HUES6 (cell line): Measurements from ENCODE around the gene MRM2.
"Not testable (repeated sequence)": the region's sequence is repeated elsewhere in the genome, so short reads cannot be mapped to it uniquely, and the experiment has no call there.

Experiments
- H3K27ac ChIP-seq: 2 replicates; pipeline ENCODE4 v1.7.0; 2013; ENCODE audit warnings: low read depth, mild to moderate bottlenecking, low read length, inconsistent platforms
- H3K27me3 ChIP-seq: 2 replicates; pipeline ENCODE4 v1.6.1; 2013; ENCODE audit warnings: low read length; ENCODE audit not compliant: control insufficient read depth, insufficient read depth
- H3K36me3 ChIP-seq: 2 replicates; pipeline ENCODE4 v1.6.1; 2013; ENCODE audit warnings: low read length; ENCODE audit not compliant: control insufficient read depth, insufficient read depth
- H3K4me1 ChIP-seq: 2 replicates; pipeline ENCODE4 v1.6.1; 2013; ENCODE audit warnings: low read length; ENCODE audit not compliant: control insufficient read depth, insufficient read depth
- H3K4me3 ChIP-seq: 2 replicates; pipeline ENCODE4 v1.5.1; 2013; ENCODE audit warnings: low read depth, low read length
- H3K9ac ChIP-seq: one replicate; pipeline ENCODE4 v1.6.1; 2013; ENCODE audit warnings: mild to moderate bottlenecking, low read length
- H3K9me3 ChIP-seq: 2 replicates; pipeline ENCODE4 v1.6.1; 2013; ENCODE audit warnings: low read depth, low read length; ENCODE audit not compliant: control insufficient read depth, insufficient read depth

Gene MRM2

GRCh38 chr7:2279896-2280295 lies 37.9 kb upstream of the MRM2 start:
- Histone ChIP-seq H3K27me3 (no peaks in the 10 kb centered on the region), H3K9ac (no peak overlapping the region), H3K4me3 (no peak overlapping the region), H3K4me1 (peaks cover 14% of the 10 kb centered on the region; the same call in 1 of the 2 replicates), H3K9me3 (no peaks in the 10 kb centered on the region), H3K36me3 (peaks cover 9% of the 10 kb centered on the region), H3K27ac (no peak overlapping the region)

DNA sequence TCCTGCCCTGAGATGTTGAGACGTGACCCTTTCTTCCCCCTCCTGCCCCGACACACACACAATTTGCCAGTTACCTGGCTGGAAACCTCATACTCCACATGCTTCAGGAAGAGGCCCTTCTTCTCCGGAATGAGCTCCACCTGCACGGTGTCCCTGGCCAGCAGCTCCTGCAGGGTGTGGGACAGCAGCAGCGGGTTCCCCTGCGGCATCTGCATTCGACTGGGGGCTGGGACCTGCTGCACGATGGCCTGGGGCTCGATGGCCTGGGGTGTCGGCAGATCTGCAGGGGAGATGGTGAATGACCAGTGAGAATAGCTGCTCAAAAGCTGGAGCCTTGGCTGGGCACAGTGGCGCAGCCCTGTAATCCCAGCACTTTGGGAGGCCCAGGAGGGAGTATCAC lies 36.0 kb upstream of the MRM2 start:
- H3K27me3 ChIP-seq = no peaks in the 10 kb centered on the region
- peaks cover 21% of the 10 kb centered on the region for H3K36me3 ChIP-seq
- no peak overlapping the region for H3K4me3 ChIP-seq
- H3K9ac ChIP-seq = no peak overlapping the region
- H3K27ac ChIP-seq = no peak overlapping the region
- H3K9me3 ChIP-seq = no peaks in the 10 kb centered on the region
- H3K4me1 ChIP-seq = peaks cover 9% of the 10 kb centered on the region; the same call in 1 of the 2 replicates

GRCh38 chr7:2276107-2276506 lies 34.1 kb upstream of the MRM2 start:
- H3K27me3 ChIP-seq = no peaks in the 10 kb centered on the region
- H3K9ac ChIP-seq = no peak overlapping the region
- H3K36me3 ChIP-seq = peaks cover 25% of the 10 kb centered on the region
- peaks cover 2% of the 10 kb centered on the region; the same call in 1 of the 2 replicates for H3K4me1 ChIP-seq
- no peak overlapping the region for H3K4me3 ChIP-seq
- H3K9me3 ChIP-seq = no peaks in the 10 kb centered on the region
- H3K27ac ChIP-seq = no peak overlapping the region

DNA sequence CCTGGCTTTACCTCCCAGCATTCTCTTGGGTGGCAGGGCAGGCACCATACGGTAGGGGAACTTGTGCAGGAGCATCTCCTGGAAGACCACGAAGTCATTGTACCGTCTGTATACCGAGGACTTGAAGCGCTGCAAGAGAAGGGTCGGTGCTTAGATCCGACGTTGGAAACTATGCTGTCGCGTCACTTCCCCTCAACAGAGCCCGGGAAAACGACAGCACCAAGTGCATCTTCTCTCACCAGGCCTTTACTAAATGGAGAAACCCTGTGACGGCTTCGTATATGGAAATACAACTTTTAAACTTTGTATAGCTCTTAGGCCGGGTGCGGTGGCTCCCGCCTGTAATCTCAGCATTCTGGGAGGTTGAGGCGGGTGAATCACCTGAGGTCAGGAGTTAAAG lies 33.1 kb upstream of the MRM2 start:
- Histone ChIP-seq H3K4me3 (no peak overlapping the region), H3K36me3 (peaks cover 27% of the 10 kb centered on the region)

GRCh38 chr7:2274666-2275065 lies 32.7 kb upstream of the MRM2 start:
- peaks cover 17% of the 10 kb centered on the region for H3K4me1 ChIP-seq
- H3K4me3 ChIP-seq = no peak overlapping the region
- no peaks in the 10 kb centered on the region for H3K27me3 ChIP-seq
- H3K9me3 ChIP-seq = no peaks in the 10 kb centered on the region
- H3K9ac ChIP-seq = no peak overlapping the region
- H3K36me3 ChIP-seq = peaks cover 27% of the 10 kb centered on the region
- H3K27ac ChIP-seq = no peak overlapping the region

More for the DNA sequence above, 33.1 kb upstream of the MRM2 start:
- Histone ChIP-seq H3K27me3 (no peaks in the 10 kb centered on the region), H3K9ac (no peak overlapping the region), H3K9me3 (no peaks in the 10 kb centered on the region), H3K27ac (no peak overlapping the region), H3K4me1 (peaks cover 13% of the 10 kb centered on the region)

DNA sequence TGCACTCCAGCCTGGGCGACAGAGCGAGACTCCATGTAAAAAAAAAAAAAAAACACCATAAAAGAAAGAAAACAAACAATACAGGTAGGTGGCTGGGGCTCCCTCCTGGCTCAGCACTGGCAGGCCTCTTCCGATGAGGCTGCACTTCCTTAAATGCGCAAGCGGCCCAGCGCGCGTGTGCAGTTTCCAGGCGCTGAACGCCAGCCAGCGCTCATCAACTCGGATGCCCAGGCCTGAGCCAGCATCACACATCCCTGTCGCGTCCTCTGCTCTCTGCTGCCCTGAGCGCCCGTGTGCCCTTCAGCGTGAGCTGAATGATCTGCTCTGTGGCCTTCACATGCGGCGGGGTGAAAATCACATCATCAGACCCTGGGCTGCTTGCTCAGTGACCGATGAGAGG lies 31.9 kb upstream of the MRM2 start:
- Histone ChIP-seq H3K4me3 (no peak overlapping the region), H3K36me3 (peaks cover 27% of the 10 kb centered on the region), H3K4me1 (peaks cover 20% of the 10 kb centered on the region), H3K9me3 (no peaks in the 10 kb centered on the region), H3K27ac (no peak overlapping the region), H3K9ac (no peak overlapping the region), H3K27me3 (no peaks in the 10 kb centered on the region)

DNA sequence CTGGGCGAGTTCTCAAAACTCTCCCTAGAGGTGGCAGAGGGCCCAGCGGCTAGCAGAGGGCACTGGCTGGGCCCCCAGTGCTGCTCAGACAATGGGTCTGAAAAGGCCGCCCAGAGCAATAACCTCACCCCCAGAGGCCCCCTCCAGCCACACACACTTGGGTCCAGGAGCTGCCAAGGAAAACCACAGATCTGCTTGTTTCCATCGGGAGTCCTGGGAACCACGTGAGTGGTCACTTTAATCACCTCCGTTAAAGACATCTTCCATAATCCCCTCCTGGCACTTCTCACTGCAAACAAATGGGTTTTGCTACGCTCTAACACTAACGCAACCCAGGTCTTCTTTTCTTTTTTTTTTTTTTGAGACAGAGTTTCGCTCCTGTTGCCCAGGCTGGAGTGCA lies 30.0 kb upstream of the MRM2 start:
- no peak overlapping the region for H3K4me3 ChIP-seq
- H3K9me3 ChIP-seq = peaks cover under 1% of the 10 kb centered on the region
- peaks cover 24% of the 10 kb centered on the region for H3K36me3 ChIP-seq
- H3K27me3 ChIP-seq = no peaks in the 10 kb centered on the region
- H3K27ac ChIP-seq = no peak overlapping the region
- no peak overlapping the region for H3K9ac ChIP-seq
- H3K4me1 ChIP-seq = peaks cover 20% of the 10 kb centered on the region

DNA sequence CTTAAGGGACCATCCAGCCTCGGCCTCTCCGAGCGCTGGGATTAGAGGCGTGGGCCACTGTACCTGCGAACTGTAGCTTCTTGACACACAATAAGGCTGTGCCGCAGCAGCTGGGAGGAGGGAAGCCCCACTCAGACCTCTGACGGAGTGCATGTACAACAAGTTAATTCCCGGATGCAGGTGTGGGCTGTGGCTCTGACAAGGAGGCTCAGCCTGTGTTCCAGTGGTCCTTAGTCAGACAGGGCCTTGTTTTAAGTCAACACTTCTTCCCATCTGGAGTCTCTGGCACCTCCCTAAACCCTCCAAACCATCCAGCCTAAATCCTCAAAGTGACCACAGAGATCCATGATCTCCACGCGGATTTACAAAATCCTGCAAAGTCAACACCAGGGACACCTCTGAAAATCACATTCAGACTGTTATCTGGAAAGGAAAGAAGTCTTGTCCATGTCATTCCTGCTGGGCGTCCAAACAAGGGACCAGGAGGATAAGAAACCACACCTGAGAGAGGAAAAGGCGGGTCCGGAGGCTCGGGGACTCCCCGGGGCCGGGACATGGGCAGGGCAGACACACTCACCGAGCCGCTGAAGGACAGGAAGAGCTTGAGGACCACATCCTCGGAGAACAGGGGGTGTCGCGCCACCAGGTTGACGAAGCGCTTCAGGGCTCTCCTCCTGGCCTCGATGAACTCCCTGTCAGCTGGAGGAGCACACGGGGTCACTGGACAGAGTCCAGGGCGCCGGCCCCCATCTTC lies 29.4 kb upstream of the MRM2 start:
- H3K27me3 ChIP-seq = no peaks in the 10 kb centered on the region
- no peak overlapping the region for H3K4me3 ChIP-seq
- H3K9me3 ChIP-seq = peaks cover 5% of the 10 kb centered on the region
- H3K27ac ChIP-seq = no peak overlapping the region
- H3K9ac ChIP-seq = no peak overlapping the region
- peaks cover 20% of the 10 kb centered on the region for H3K4me1 ChIP-seq
- peaks cover 27% of the 10 kb centered on the region for H3K36me3 ChIP-seq

DNA sequence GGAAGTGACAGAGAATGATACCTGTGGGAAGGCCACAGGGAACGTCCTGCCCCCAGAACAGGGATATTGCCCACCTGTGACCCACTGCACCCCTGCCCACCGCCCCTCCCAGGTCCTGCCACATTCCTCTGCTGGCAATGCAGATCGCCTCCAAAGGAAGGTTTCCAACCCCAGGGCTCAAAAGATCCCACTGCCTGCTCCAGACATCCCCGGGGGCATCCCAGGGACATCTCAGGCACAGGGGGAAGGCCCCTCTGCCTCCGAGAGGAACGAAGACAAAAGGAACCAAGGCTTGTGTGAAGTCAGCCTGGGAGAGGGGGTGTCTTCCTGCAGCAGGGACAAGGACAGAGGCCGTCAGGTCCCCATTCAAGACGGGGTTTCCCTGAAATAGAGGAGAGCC lies 28.5 kb upstream of the MRM2 start:
- Histone ChIP-seq H3K9me3 (peaks cover 5% of the 10 kb centered on the region), H3K27me3 (no peaks in the 10 kb centered on the region), H3K4me1 (peaks cover 20% of the 10 kb centered on the region), H3K36me3 (peaks cover 25% of the 10 kb centered on the region), H3K4me3 (no peak overlapping the region), H3K9ac (peak overlapping the region; percentile 44), H3K27ac (peak overlapping the region; percentile 82)

- H3K4me1 ChIP-seq = peaks cover 20% of the 10 kb centered on the region
- H3K27ac ChIP-seq = peak overlapping the region; percentile 82
- peak overlapping the region; percentile 70 for H3K9ac ChIP-seq
- no peaks in the 10 kb centered on the region for H3K27me3 ChIP-seq
- H3K4me3 ChIP-seq = peak overlapping the region; percentile 19; the same call in 1 of the 2 replicates
- H3K9me3 ChIP-seq = peaks cover 5% of the 10 kb centered on the region
- H3K36me3 ChIP-seq = peaks cover 22% of the 10 kb centered on the region
Observed at GRCh38 chr7:2269991-2270460, 28.0 kb upstream of the MRM2 start.

DNA sequence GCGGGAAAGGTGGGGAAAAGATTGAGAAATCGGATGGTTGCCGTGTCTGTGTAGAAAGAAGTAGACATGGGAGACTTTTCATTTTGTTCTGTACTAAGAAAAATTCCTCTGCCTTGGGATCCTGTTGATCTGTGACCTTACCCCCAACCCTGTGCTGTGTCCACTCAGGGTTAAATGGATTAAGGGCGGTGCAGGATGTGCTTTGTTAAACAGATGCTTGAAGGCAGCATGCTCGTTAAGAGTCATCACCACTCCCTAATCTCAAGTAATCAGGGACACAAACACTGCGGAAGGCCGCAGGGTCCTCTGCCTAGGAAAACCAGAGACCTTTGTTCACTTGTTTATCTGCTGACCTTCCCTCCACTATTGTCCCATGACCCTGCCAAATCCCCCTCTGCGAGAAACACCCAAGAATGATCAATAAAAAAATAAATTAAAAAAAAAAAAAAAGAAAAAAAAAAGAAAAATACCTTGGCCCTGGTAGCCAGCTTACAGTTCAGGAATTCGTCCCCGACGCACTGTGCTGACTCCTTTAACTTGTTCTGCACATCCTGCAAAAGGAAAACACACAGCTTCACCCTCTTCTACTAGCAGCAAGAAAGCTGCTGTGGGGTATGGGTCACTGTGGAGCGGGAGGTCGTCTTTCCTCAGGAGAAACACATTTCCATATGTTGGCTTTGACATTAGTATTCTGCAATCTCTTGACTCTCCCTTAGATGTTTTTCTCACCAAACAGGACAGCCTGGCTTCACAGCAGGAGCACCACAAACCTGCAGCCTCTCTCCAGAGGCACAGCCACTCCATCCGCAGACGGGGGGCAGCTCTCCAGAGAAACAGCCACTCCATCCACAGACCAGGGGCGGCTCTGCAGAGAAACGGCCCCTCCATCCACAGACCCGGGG lies 27.3 kb upstream of the MRM2 start:
- H3K9ac ChIP-seq = peak overlapping the region; percentile 70
- peak overlapping the region; percentile 82 for H3K27ac ChIP-seq

More for the DNA sequence above, 27.3 kb upstream of the MRM2 start:
- H3K27me3 ChIP-seq, H3K9me3 ChIP-seq: not testable (repeated sequence)
- peaks cover 20% of the 10 kb centered on the region for H3K4me1 ChIP-seq
- peak overlapping the region; percentile 19; the same call in 1 of the 2 replicates for H3K4me3 ChIP-seq
- peaks cover 18% of the 10 kb centered on the region for H3K36me3 ChIP-seq
